ENCODE results near the gene BRPF3.

Gene BRPF3

DNA sequence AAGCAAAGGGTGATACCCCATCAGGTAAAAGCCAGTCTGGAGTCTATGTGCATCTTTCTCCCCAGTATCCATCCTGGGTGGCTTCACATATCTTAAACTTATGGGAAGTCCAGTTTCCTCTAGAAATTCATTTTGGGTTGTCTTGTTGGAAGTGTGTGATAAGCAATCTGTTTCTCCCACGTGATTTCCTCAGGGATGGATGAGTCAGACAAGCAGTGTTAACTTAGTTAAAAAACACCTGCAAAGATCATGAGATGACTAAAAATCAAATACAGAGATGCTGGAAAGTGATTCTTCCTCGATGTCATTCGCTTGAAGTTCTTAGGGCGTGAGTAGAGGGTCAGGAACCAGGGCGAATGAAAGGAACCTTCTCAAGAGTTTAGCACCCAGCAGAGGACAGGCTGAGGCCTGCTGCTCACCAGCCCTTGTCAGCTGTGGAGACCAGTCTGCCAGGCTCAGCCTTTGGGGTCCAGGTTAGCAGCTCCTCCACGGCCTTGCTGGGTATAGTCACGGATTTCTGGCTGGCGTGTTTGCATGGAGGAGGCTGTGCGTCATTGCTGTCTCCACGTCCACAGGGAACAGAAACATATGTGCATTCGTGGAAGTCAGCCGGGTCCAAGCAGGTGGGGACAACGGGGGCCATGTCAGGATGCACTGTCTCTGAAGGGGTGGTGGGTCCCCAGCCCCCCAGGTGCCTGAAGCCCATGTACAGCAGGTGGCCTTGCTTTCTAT, 70.5 kb downstream of the BRPF3 start:
- 92 to 96% methylated on average over 13 of the region's 13 CpGs for WGBS, 2 experiments
- Histone ChIP-seq H3K27ac (ENCODE audit: insufficient read depth, low read depth, low read length, poor library complexity, severe bottlenecking) (no peak overlapping the region), H3K4me1 (ENCODE audit: control insufficient read depth, insufficient read depth, low read length) (no peaks in the 10 kb centered on the region), H3K36me3 (ENCODE audit: control insufficient read depth, insufficient read depth, low read length) (no peaks in the 10 kb centered on the region), H3K9me3 (ENCODE audit: control insufficient read depth, low read length) (no peaks in the 10 kb centered on the region), H3K27me3 (ENCODE audit: control insufficient read depth, insufficient read depth, low read length, poor library complexity, severe bottlenecking) (no peaks in the 10 kb centered on the region), H3K4me3 (ENCODE audit: insufficient read depth, low read depth, low read length) (no peak overlapping the region)

DNA sequence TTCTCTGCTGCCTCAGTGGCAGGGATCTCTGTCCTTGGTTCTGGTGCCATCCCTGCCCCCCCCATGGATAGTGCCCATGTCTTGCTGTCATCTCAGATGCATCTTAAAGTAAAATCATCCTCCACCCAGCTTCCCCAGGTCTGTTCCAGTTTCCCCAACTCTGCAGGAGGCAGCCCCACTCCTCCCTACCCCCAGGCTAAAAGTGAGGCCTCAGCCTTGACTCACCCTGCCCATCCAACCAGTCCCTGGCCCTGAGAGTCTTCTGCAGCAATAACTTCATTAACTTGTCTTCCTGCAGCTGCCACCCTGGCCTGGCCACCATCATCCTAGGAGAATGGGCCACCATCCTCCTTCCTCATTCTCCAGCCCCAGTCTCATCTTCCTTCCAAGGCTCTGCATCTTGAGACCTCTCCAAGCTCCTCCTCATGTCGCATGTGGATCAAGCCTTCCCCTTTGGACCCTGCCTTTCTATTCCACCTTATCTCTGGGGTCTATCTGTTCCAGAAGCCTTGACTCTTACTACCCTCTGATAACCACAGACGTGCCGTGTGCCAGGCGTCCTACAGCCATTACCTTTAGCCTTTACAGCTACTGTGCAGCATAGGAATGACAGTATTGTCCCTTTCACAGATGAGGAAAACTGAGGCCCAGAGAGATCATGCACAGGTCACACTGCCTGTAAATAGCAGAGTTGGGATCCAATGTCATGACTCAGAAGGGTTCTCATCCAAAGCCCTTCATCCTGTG, 71.4 kb downstream of the BRPF3 start:
- WGBS, 2 experiments, result 94 to 98% methylated on average over 4 of the region's 4 CpGs
- H3K4me3 ChIP-seq (ENCODE audit: insufficient read depth, low read depth, low read length), result no peak overlapping the region
- H3K9me3 ChIP-seq (ENCODE audit: control insufficient read depth, low read length), result no peaks in the 10 kb centered on the region
- H3K4me1 ChIP-seq (ENCODE audit: control insufficient read depth, insufficient read depth, low read length), result no peaks in the 10 kb centered on the region
- H3K27ac ChIP-seq (ENCODE audit: insufficient read depth, low read depth, low read length, poor library complexity, severe bottlenecking), result no peak overlapping the region
- H3K36me3 ChIP-seq (ENCODE audit: control insufficient read depth, insufficient read depth, low read length), result no peaks in the 10 kb centered on the region
- H3K27me3 ChIP-seq (ENCODE audit: control insufficient read depth, insufficient read depth, low read length, poor library complexity, severe bottlenecking), result no peaks in the 10 kb centered on the region

GRCh38 chr6:36268478-36269275, 72.1 kb downstream of the BRPF3 start:
- Histone ChIP-seq H3K4me3 (ENCODE audit: insufficient read depth, low read depth, low read length) (no peak overlapping the region), H3K36me3 (ENCODE audit: control insufficient read depth, insufficient read depth, low read length) (no peaks in the 10 kb centered on the region)
- WGBS, 2 experiments, result 87 to 93% methylated on average over 10 to 12 of the region's 12 CpGs

DNA sequence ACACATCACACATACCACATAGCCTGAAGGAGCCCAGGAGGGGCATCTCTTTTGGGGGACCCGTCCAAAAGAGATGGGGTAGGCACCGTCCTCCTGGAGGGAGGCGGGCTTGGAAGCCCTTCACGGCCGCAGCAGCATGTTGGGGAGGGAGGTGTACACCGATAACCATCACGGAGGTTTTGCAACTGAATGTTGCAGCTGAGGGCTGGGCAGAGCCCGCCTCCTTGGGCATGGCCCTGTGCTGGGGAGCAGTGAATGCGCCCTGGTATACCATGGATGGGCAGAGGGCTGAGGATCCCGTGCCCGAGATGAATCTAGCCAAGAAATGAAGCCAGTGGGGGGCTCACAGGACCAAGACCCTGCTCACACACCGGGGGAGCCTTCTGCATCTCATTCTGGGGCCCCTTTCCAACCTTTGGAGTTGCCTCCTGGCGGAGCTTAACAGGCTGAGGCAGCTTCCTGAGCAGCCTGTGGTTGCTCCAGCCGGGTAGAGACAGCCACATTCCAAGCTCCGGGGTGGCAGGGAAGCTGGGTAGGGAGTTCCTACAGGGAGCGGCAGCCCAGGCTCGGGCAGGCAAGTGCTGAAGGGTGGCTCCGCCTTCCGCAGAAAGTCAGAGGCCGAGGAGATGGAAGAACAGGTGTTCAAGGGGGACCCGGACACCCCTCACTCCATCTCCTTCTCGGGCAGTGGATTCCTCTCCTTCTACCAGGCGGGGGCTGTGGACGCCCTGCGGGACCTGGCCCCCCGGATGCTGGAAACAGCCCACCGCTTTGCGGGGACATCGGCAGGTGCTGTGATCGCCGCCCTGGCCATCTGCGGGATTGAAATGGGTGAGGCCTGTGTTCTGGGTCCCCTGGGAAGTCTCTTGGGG, 73.5 kb downstream of the BRPF3 start, which contains the start of gene PNPLA1:
TSS of gene PNPLA1 (plus strand) at position 227 of the 872 bp plus-strand sequence. CDS start at position 627, 400 bp downstream.
- no peaks in the 10 kb centered on the region for H3K36me3 ChIP-seq (ENCODE audit: control insufficient read depth, insufficient read depth, low read length)
- 85 to 86% methylated on average over 32 of the region's 32 CpGs for WGBS, 2 experiments
- no peak within 1 kb of the TSS for H3K27ac ChIP-seq (ENCODE audit: insufficient read depth, low read depth, low read length, poor library complexity, severe bottlenecking)
- no peaks in the 10 kb centered on the region for H3K4me1 ChIP-seq (ENCODE audit: control insufficient read depth, insufficient read depth, low read length)
- no peaks in the 10 kb centered on the region for H3K9me3 ChIP-seq (ENCODE audit: control insufficient read depth, low read length)
- no peaks in the 10 kb centered on the region for H3K27me3 ChIP-seq (ENCODE audit: control insufficient read depth, insufficient read depth, low read length, poor library complexity, severe bottlenecking)
- H3K4me3 ChIP-seq (ENCODE audit: insufficient read depth, low read depth, low read length), result no peak within 1 kb of the TSS

More at GRCh38 chr6:36268478-36269275, 72.1 kb downstream of the BRPF3 start:
- Histone ChIP-seq H3K4me1 (ENCODE audit: control insufficient read depth, insufficient read depth, low read length) (no peaks in the 10 kb centered on the region), H3K27ac (ENCODE audit: insufficient read depth, low read depth, low read length, poor library complexity, severe bottlenecking) (no peak overlapping the region), H3K27me3 (ENCODE audit: control insufficient read depth, insufficient read depth, low read length, poor library complexity, severe bottlenecking) (no peaks in the 10 kb centered on the region), H3K9me3 (ENCODE audit: control insufficient read depth, low read length) (no peaks in the 10 kb centered on the region)

DNA sequence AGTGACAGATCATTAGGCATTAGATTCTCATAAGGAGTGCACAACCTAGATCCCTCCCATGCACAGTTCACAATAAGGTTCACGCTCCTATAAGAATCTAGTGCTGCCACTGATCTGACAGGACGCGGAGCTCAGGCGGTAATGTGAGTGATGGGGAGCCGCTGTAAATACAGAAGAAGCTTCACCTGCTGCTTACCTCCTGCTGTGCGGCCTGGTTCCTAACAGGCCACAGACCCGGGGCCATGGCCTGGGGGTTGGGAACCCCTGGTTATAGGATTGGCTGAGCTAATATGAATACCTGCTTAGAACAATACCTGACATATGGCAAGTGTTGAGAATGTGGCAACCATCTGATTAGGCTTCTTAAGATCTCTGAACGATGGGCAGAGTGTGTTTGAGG, 75.7 kb downstream of the BRPF3 start:
- Histone ChIP-seq H3K4me3 (ENCODE audit: insufficient read depth, low read depth, low read length) (no peak overlapping the region), H3K4me1 (ENCODE audit: control insufficient read depth, insufficient read depth, low read length) (no peaks in the 10 kb centered on the region), H3K27me3 (ENCODE audit: control insufficient read depth, insufficient read depth, low read length, poor library complexity, severe bottlenecking) (no peaks in the 10 kb centered on the region), H3K36me3 (ENCODE audit: control insufficient read depth, insufficient read depth, low read length) (no peaks in the 10 kb centered on the region), H3K9me3 (ENCODE audit: control insufficient read depth, low read length) (no peaks in the 10 kb centered on the region), H3K27ac (ENCODE audit: insufficient read depth, low read depth, low read length, poor library complexity, severe bottlenecking) (no peak overlapping the region)
- 77 to 83% methylated on average over 8 of the region's 8 CpGs for WGBS, 2 experiments

DNA sequence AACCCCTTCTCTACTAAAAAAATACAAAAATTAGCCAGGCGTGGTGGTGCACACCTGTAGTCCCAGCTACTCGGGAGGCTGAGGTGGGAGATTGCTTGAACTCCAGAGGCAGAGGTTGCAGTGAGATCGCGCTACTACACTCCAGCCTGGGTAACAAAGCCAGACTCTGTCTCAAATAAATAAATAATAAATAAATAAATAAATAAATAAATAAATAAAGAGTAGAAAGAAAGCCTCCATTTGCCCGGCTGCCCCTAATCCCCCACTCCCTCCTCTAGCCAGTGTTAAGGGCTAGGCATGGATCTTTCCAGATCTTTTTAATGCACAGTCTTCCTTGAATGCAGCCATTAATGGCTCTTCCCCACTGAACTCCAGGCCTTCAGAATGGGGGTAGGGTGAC, 76.5 kb downstream of the BRPF3 start:
- no peaks in the 10 kb centered on the region for H3K27me3 ChIP-seq (ENCODE audit: control insufficient read depth, insufficient read depth, low read length, poor library complexity, severe bottlenecking)
- H3K27ac ChIP-seq (ENCODE audit: insufficient read depth, low read depth, low read length, poor library complexity, severe bottlenecking), result no peak overlapping the region

DNA sequence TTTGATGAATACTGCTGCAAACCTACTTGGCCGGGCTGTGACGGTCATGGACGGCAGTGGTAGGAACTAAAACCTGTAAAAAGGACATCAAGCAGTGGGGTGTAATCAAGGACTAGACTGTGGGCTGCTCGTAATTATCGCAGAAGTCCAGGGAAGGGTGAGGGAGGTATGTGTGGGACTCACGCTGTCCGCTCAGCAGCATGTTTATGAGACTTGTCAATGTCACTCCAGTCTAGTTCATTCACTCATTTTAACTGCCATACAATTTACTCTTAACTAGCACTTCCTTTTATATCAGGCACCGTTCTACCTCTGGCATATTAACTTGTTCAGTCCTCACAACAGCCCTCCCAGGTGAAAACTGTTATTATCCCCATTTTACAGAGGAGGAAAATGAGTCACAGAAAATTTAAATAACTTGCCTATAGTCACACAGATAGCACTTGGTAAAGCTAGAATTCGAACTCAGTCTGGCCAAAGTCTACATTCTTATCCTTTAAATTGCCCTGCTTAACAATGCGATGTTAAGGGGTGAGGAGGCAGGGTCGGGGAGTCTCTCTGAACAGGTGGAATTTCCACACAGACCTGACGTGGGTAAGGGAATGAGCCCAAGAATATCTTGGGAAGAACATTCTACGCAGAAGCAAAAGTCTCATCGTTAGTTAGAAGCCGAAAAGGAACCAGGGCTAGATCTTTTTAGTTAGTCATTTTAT, 77.4 kb downstream of the BRPF3 start:
- H3K27me3 ChIP-seq (ENCODE audit: control insufficient read depth, insufficient read depth, low read length, poor library complexity, severe bottlenecking), result no peaks in the 10 kb centered on the region
- H3K36me3 ChIP-seq (ENCODE audit: control insufficient read depth, insufficient read depth, low read length), result no peaks in the 10 kb centered on the region
- no peak overlapping the region for H3K4me3 ChIP-seq (ENCODE audit: insufficient read depth, low read depth, low read length)
- no peaks in the 10 kb centered on the region for H3K9me3 ChIP-seq (ENCODE audit: control insufficient read depth, low read length)
- no peak overlapping the region for H3K27ac ChIP-seq (ENCODE audit: insufficient read depth, low read depth, low read length, poor library complexity, severe bottlenecking)
- WGBS, 2 experiments, result 86 to 87% methylated on average over 15 of the region's 15 CpGs
- H3K4me1 ChIP-seq (ENCODE audit: control insufficient read depth, insufficient read depth, low read length), result no peaks in the 10 kb centered on the region

More for the DNA sequence above, 76.5 kb downstream of the BRPF3 start:
- 92 to 99% methylated on average over 3 to 5 of the region's 5 CpGs for whole genome bisulfite sequencing, 2 experiments
- no peaks in the 10 kb centered on the region for H3K36me3 ChIP-seq (ENCODE audit: control insufficient read depth, insufficient read depth, low read length)
- no peak overlapping the region for H3K4me3 ChIP-seq (ENCODE audit: insufficient read depth, low read depth, low read length)
- H3K4me1 ChIP-seq (ENCODE audit: control insufficient read depth, insufficient read depth, low read length), result no peaks in the 10 kb centered on the region
- no peaks in the 10 kb centered on the region for H3K9me3 ChIP-seq (ENCODE audit: control insufficient read depth, low read length)

- H3K27me3 ChIP-seq (ENCODE audit: control insufficient read depth, insufficient read depth, low read length, poor library complexity, severe bottlenecking), result no peaks in the 10 kb centered on the region
- no peak overlapping the region for H3K4me3 ChIP-seq (ENCODE audit: insufficient read depth, low read depth, low read length)
- H3K27ac ChIP-seq (ENCODE audit: insufficient read depth, low read depth, low read length, poor library complexity, severe bottlenecking), result no peak overlapping the region
- H3K9me3 ChIP-seq (ENCODE audit: control insufficient read depth, low read length), result no peaks in the 10 kb centered on the region
- H3K4me1 ChIP-seq (ENCODE audit: control insufficient read depth, insufficient read depth, low read length), result no peaks in the 10 kb centered on the region
- WGBS, 2 experiments, result 89 to 90% methylated on average over 13 of the region's 13 CpGs
- H3K36me3 ChIP-seq (ENCODE audit: control insufficient read depth, insufficient read depth, low read length), result no peaks in the 10 kb centered on the region
These were observed 80.3 kb downstream of the BRPF3 start for GRCh38 chr6:36276581-36277536.

All from ectodermal cell (in vitro differentiated cells).